Uterus (tissue), 2 donors: ENCODE results near the gene TUFT1.

Experiments used
- CTCF ChIP-seq, 4 experiments: fragments of 200-600 bp in 2 of 4; fragments of 450-650 bp in 2 of 4; sonication (generic) in 2 of 4; IDR thresholded peaks; one replicate each; pipeline ENCODE4 v1.5.1; 2016 to 2019; ENCODE audit warnings: antibody characterized with exemption in 4 of 4, mild to moderate bottlenecking in 2 of 4, moderate library complexity in 1 of 4
- POLR2A ChIP-seq, 2 donors: fragments of 450-650 bp; IDR thresholded peaks; one replicate each; pipeline ENCODE4 v1.6.1; 2016; ENCODE audit warnings: antibody characterized with exemption in 2 of 2, mild to moderate bottlenecking in 1 of 2, moderate library complexity in 1 of 2

DNA sequence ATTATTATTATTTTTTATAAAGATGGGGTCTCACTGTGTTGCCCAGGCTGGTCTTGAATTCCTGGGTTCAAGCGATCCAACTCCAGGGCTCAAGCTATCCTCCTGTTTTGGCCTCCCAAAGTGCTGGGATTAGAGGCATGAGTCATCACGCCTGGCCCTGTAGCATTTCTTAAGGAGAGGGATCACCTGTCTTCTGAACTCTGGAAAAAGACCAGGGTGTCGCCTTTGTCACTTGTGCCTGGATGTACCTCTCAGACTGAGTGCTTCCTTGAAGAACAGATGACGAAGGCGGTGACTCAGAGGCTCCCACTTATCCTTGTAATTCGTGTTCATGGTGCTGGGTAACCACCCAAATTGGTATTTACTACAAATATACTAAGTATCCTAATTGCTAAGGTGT lies 31.3 kb upstream of the TUFT1 start:
- TF ChIP-seq CTCF (IDR thresholded peaks at IDR 0.05) (no peak), POLR2A (IDR thresholded peaks at IDR 0.05) (no peak)
